ENCODE results near the gene ZBTB42. TPM values are rescaled to one million over a fixed set of nuclear protein-coding genes. Genes with fewer than 3 reads are reported as not detected.

The ZBTB42 gene
- polyA plus RNA-seq, 1 donor (not counting 4 experiments of a cell fraction or from before 2014, with no cell fraction given), result 0.50 TPM

GRCh38 chr14:104798300-104799243, 2.3 kb upstream of the ZBTB42 start:
- no peak overlapping the region for H2AFZ ChIP-seq (ENCODE audit: control insufficient read depth, low read length)
- TF ChIP-seq EZH2 (IDR thresholded peaks at IDR 0.05; ENCODE audit: low read length) (no peak), CTCF (optimal IDR thresholded peaks at IDR 0.05 in 1 of 3, IDR thresholded peaks at IDR 0.05 in 1 of 3, conservative IDR thresholded peaks at IDR 0.05 in 1 of 3; ENCODE audit: extremely low read depth in 1 of 3, insufficient read depth in 2 of 3, low read length in 3 of 3) (no peak)
- no peak overlapping the region for H3K27ac ChIP-seq (ENCODE audit: control insufficient read depth, insufficient read depth, low read length)
- H3K9ac ChIP-seq (ENCODE audit: control insufficient read depth, extremely low read depth, insufficient read depth, low read length), result no peak overlapping the region
- no peak overlapping the region for H3K4me2 ChIP-seq (ENCODE audit: control insufficient read depth, extremely low read depth, insufficient read depth, low read depth, low read length)
- peaks cover 2% of the 10 kb centered on the region for H3K9me1 ChIP-seq (ENCODE audit: control insufficient read depth, extremely low read depth, insufficient read depth, low read length)
- FAIRE-seq, result no peak
- H3K9me3 ChIP-seq (ENCODE audit: control insufficient read depth, low read depth, low read length), result no peaks in the 10 kb centered on the region
- H3K79me2 ChIP-seq (ENCODE audit: control insufficient read depth, insufficient read depth, low read length), result peaks cover 14% of the 10 kb centered on the region
- H3K27me3 ChIP-seq (ENCODE audit: control insufficient read depth, extremely low read depth, insufficient read depth, low read length), result peaks cover 16% of the 10 kb centered on the region
- no peak overlapping the region for H3K4me3 ChIP-seq (ENCODE audit: control insufficient read depth in 2 of 3, extremely low read depth in 1 of 3, insufficient read depth in 2 of 3, low read depth in 1 of 3, low read length in 3 of 3)
- no peaks in the 10 kb centered on the region for H3K36me3 ChIP-seq (ENCODE audit: control insufficient read depth in 2 of 2, extremely low read depth in 1 of 2, insufficient read depth in 2 of 2, low read length in 2 of 2)
- H3K4me1 ChIP-seq (ENCODE audit: control insufficient read depth, extremely low read depth, insufficient read depth, low read length), result peaks cover 15% of the 10 kb centered on the region
- H4K20me1 ChIP-seq (ENCODE audit: control insufficient read depth, extremely low read depth, insufficient read depth, low read length), result peaks cover 2% of the 10 kb centered on the region
- dilution Hi-C loops (cut with MboI; ENCODE audit: extremely low pct_ligation_motif_present, low sequenced_read_pairs), result no loop called here
- no peak for DNase-seq (ENCODE audit: low read depth, low spot score)

- H3K36me3 ChIP-seq (ENCODE audit: control insufficient read depth in 2 of 2, extremely low read depth in 1 of 2, insufficient read depth in 2 of 2, low read length in 2 of 2), result no peaks in the 10 kb centered on the region
- no peaks in the 10 kb centered on the region for H3K9me1 ChIP-seq (ENCODE audit: control insufficient read depth, extremely low read depth, insufficient read depth, low read length)
- no peak overlapping the region for H2AFZ ChIP-seq (ENCODE audit: control insufficient read depth, low read length)
- DNase-seq (ENCODE audit: low read depth, low spot score) (no peak), FAIRE-seq (no peak)
- TF ChIP-seq EZH2 (IDR thresholded peaks at IDR 0.05; ENCODE audit: low read length) (no peak), CTCF (optimal IDR thresholded peaks at IDR 0.05 in 1 of 3, IDR thresholded peaks at IDR 0.05 in 1 of 3, conservative IDR thresholded peaks at IDR 0.05 in 1 of 3; ENCODE audit: extremely low read depth in 1 of 3, insufficient read depth in 2 of 3, low read length in 3 of 3) (no peak)
- H3K27ac ChIP-seq (ENCODE audit: control insufficient read depth, insufficient read depth, low read length), result no peak overlapping the region
- no peak overlapping the region for H3K4me3 ChIP-seq (ENCODE audit: control insufficient read depth in 2 of 3, extremely low read depth in 1 of 3, insufficient read depth in 2 of 3, low read depth in 1 of 3, low read length in 3 of 3)
- no peak overlapping the region for H3K4me2 ChIP-seq (ENCODE audit: control insufficient read depth, extremely low read depth, insufficient read depth, low read depth, low read length)
- no peak overlapping the region for H3K9ac ChIP-seq (ENCODE audit: control insufficient read depth, extremely low read depth, insufficient read depth, low read length)
- peaks cover 5% of the 10 kb centered on the region for H3K79me2 ChIP-seq (ENCODE audit: control insufficient read depth, insufficient read depth, low read length)
- peaks cover 16% of the 10 kb centered on the region for H3K27me3 ChIP-seq (ENCODE audit: control insufficient read depth, extremely low read depth, insufficient read depth, low read length)
- dilution Hi-C loops (cut with MboI; ENCODE audit: extremely low pct_ligation_motif_present, low sequenced_read_pairs), result no loop called here
- H3K4me1 ChIP-seq (ENCODE audit: control insufficient read depth, extremely low read depth, insufficient read depth, low read length), result peaks cover 7% of the 10 kb centered on the region
- H4K20me1 ChIP-seq (ENCODE audit: control insufficient read depth, extremely low read depth, insufficient read depth, low read length), result no peaks in the 10 kb centered on the region
- H3K9me3 ChIP-seq (ENCODE audit: control insufficient read depth, low read depth, low read length), result no peaks in the 10 kb centered on the region
Observed at GRCh38 chr14:104799244-104800014, 1.5 kb upstream of the ZBTB42 start.
